HFFc6 (cell line): ENCODE measurements around the gene ZNF804B. TPM values are rescaled to one million over a fixed set of nuclear protein-coding genes. Genes with fewer than 3 reads are reported as not detected.

Source experiments
- DNase-seq: peaks from one replicate; pipeline ENCODE4 v3.0.0-alpha.2; 2018
- H3K27ac Mint-ChIP-seq: 2 replicates; pipeline ENCODE4 v1.8.0; 2020; ENCODE audit warnings: mild to moderate bottlenecking, mixed read lengths
- H3K27me3 Mint-ChIP-seq: 2 replicates; pipeline ENCODE4 v1.8.0; 2021; ENCODE audit warnings: mild to moderate bottlenecking, moderate library complexity, mixed read lengths; ENCODE audit not compliant: insufficient read depth
- H3K36me3 Mint-ChIP-seq: 2 replicates; pipeline ENCODE4 v1.8.0; 2021; ENCODE audit warnings: low read depth, mixed read lengths
- H3K4me1 Mint-ChIP-seq: 2 replicates; pipeline ENCODE4 v1.8.0; 2020; ENCODE audit warnings: low read depth, mixed read lengths
- H3K4me3 Mint-ChIP-seq: 2 replicates; pipeline ENCODE4 v1.8.0; 2020; ENCODE audit warnings: mild to moderate bottlenecking, moderate library complexity, mixed read lengths
- H3K9me3 Mint-ChIP-seq: 2 replicates; pipeline ENCODE4 v1.8.0; 2020; ENCODE audit warnings: mild to moderate bottlenecking, mixed read lengths
- CTCF ChIP-seq: fragments of 200-600 bp; sonication (generic); IDR thresholded peaks from 2 replicates; pipeline ENCODE4 v1.5.0; 2021; ENCODE audit warnings: antibody characterized with exemption, mild to moderate bottlenecking
- total RNA-seq, 6 experiments: library from RNA; stranded (reverse); fragmentation: NEBNext Ultra II Directional; extraction: Animal tissue kit (Norgen Biotek cat#: 25700); gene quantifications; 2 replicates in 1 of 6; 3 replicates in 5 of 6; pipeline ENCODE4 v1.2.3, GENCODE V29; 2021

Gene ZNF804B
- total RNA-seq, 6 experiments from 2014 or later: not detected

GRCh38 chr7:88772776-88773175, 13.3 kb downstream of the ZNF804B start:
- Mint-ChIP-seq H3K4me1 (no peaks in the 10 kb centered on the region), H3K27me3 (no peaks in the 10 kb centered on the region), H3K9me3 (peaks cover 22% of the 10 kb centered on the region), H3K27ac (no peak overlapping the region), H3K4me3 (no peak overlapping the region), H3K36me3 (no peaks in the 10 kb centered on the region)
- TF ChIP-seq CTCF: no peak
- no peak for DNase-seq

DNA sequence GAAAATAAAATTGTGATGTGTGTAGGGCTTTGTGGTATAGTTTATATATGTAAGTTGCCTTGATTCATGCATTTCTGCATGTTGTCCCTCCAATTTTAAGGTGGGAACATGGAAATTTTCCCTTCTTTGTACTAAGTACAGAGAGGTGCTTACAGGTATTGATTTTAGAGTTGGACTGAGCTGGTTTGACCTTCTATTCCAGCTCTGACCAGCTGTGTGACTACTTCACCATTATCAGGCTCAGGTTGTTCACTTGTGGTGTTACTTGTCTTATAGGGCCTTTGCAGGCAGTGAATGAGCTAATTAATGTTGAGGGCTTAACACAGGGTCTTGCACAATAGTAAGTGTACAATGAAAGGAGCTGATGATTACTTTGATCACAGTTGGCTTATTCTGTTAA, 16.3 kb downstream of the ZNF804B start:
- TF ChIP-seq CTCF: no peak
- DNase-seq: no peak
- no peak overlapping the region for H3K27ac Mint-ChIP-seq
- no peaks in the 10 kb centered on the region for H3K4me1 Mint-ChIP-seq
- no peaks in the 10 kb centered on the region for H3K27me3 Mint-ChIP-seq
- no peak overlapping the region for H3K4me3 Mint-ChIP-seq
- peaks cover 31% of the 10 kb centered on the region for H3K9me3 Mint-ChIP-seq
- H3K36me3 Mint-ChIP-seq: no peaks in the 10 kb centered on the region

GRCh38 chr7:88787777-88788176, 28.3 kb downstream of the ZNF804B start:
- no peak for DNase-seq
- no peaks in the 10 kb centered on the region for H3K4me1 Mint-ChIP-seq
- no peaks in the 10 kb centered on the region for H3K27me3 Mint-ChIP-seq
- H3K36me3 Mint-ChIP-seq: no peaks in the 10 kb centered on the region
- TF ChIP-seq CTCF: no peak
- H3K4me3 Mint-ChIP-seq: no peak overlapping the region
- H3K9me3 Mint-ChIP-seq: no peaks in the 10 kb centered on the region
- H3K27ac Mint-ChIP-seq: no peak overlapping the region

DNA sequence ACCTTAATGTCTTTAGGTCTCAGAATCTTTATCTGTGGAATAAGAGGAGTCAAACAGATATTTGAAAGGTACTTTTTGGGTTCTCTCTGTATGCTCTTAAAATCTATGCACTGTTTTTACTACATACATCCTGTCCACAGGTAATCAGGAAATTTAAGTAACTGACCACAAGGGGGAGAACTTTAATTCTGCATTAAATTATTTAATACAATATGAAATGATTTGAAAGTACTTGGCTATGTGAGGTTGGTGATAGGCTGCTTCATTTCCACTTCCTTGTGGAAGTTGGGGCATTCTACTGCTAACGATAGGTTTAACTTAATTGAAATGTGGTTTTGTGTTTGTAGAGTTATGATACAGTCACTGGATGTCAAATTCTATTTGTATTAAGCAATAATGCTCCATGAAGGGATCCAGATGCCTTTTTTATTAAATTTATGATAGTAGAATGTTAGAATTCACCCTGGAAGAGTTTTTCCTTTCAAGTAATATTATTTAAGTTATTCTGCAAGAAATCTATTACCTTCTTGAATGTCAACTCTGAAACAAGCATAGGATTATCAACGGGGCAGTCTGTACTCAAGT, 30.1 kb downstream of the ZNF804B start:
- Mint-ChIP-seq H3K4me3 (no peak overlapping the region), H3K36me3 (no peaks in the 10 kb centered on the region), H3K27ac (no peak overlapping the region), H3K4me1 (no peaks in the 10 kb centered on the region), H3K27me3 (no peaks in the 10 kb centered on the region), H3K9me3 (no peaks in the 10 kb centered on the region)
- DNase-seq: peak; percentile 3
- peak; percentile 81 for TF ChIP-seq CTCF

- Mint-ChIP-seq H3K36me3 (no peaks in the 10 kb centered on the region), H3K4me3 (no peak overlapping the region), H3K9me3 (no peaks in the 10 kb centered on the region; the same call in 1 of the 2 replicates), H3K27me3 (no peaks in the 10 kb centered on the region), H3K27ac (no peak overlapping the region), H3K4me1 (no peaks in the 10 kb centered on the region)
- TF ChIP-seq CTCF: no peak
- no peak for DNase-seq
Measured at GRCh38 chr7:88791891-88792290, 32.4 kb downstream of the ZNF804B start.

GRCh38 chr7:88792361-88792760, 32.9 kb downstream of the ZNF804B start:
- TF ChIP-seq CTCF: no peak
- Mint-ChIP-seq H3K36me3 (no peaks in the 10 kb centered on the region), H3K4me3 (no peak overlapping the region), H3K27ac (no peak overlapping the region), H3K4me1 (no peaks in the 10 kb centered on the region), H3K27me3 (no peaks in the 10 kb centered on the region), H3K9me3 (no peaks in the 10 kb centered on the region; the same call in 1 of the 2 replicates)
- DNase-seq: no peak
